GM13976 (cell line): ENCODE results near the gene FRYL.
A peak's percentile ranks its signal among the peaks of the same experiment; 100 is the strongest.

ENCODE experiments used
- DNase-seq: peaks from one replicate; pipeline ENCODE4 v3.0.0; 2012; ENCODE audit warnings: low spot score
- CTCF ChIP-seq: IDR thresholded peaks from 2 replicates; pipeline ENCODE4 v1.5.1; 2012; ENCODE audit warnings: borderline replicate concordance, mild to moderate bottlenecking; ENCODE audit not compliant: insufficient read depth; ENCODE audit errors: extremely low read depth, missing control alignments, control extremely low read depth
- in situ Hi-C: fragments of 300-500 bp; cut with MboI; formaldehyde crosslinking; loops from one replicate; pipeline ENCODE4 v1.12.0; 2022; ENCODE audit warnings: low sequenced_read_pairs, mixed read lengths, inconsistent platforms; ENCODE audit not compliant: unreplicated experiment

FRYL gene

GRCh38 chr4:48673537-48673936 lies 106.5 kb downstream of the FRYL start:
- no peak for TF ChIP-seq CTCF
- DNase-seq: no peak
- in situ Hi-C loops: no loop called here

DNA sequence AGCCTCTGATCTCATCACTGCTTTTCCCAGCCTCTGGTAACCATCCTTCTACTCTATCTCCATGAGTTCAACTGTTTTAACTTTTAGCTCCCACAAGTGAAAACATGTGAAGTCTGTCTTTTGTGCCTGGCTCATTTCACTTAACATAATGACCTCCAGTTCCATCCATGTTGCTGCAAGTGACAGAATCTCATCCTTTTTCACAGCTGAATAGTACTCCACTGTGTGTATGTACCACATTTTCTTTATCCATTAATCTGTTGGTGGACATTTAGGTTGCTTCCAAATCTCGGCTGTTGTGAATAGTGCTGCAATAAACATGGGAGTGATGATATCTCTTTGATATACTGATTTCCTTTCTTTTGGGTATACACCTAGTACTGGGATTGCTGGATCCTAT lies 109.5 kb downstream of the FRYL start:
- no peak for DNase-seq
- in situ Hi-C loops: no loop called here

DNA sequence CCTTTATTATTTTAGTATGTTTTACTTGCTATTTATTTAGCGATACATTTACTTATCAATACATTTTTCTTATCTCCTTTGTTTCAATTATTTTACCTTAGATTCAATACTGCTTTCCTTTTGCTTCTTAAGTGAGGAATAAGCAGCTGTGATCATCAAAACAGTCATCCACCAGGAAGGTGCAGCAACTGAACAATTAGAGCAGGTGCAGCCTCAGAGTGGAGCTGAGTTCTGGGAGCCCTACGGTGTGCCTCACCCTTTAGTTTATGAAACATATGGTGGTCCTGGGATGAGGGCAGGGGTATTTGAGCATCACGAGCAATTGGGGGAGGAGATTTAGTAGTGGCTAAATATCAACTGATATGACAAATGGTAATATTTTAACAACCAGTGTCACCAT lies 111.0 kb downstream of the FRYL start:
- DNase-seq: no peak
- in situ Hi-C loops: no loop called here
- TF ChIP-seq CTCF: no peak

More for the DNA sequence above, 109.5 kb downstream of the FRYL start:
- no peak for TF ChIP-seq CTCF

- TF ChIP-seq CTCF: no peak
- in situ Hi-C loops: no loop called here
- DNase-seq: peak; percentile 28
Observed at GRCh38 chr4:48668254-48669017, 111.6 kb downstream of the FRYL start.

DNA sequence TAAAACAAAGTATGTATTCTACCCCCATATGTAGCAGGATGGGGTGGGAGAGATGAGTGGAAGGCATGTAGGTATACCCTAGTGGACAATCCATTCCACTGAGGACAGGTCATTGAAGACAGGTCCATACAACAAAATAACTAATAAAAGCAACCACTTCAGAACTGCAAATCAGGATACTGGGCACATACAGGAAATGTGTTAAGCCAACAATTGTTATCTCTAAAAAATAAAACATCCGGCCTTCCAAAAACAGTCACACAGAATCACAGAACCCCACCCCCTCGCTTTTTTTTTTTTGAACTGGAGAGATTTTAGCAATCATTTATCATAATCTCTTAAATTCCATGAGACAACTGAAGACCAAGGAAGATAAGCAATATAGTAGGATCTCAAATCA lies 112.9 kb downstream of the FRYL start:
- DNase-seq: no peak

GRCh38 chr4:48665555-48666186 lies 114.4 kb downstream of the FRYL start:
- in situ Hi-C loops: no loop called here
- DNase-seq: no peak
- TF ChIP-seq CTCF: no peak

More for the DNA sequence above, 112.9 kb downstream of the FRYL start:
- no peak for TF ChIP-seq CTCF
- in situ Hi-C loops: no loop called here
